GM12891 (cell line): Measurements from ENCODE around the gene CCIN.
A peak's percentile ranks its signal among the peaks of the same experiment; 100 is the strongest.

Experiments
- DNase-seq: peaks from one replicate; pipeline ENCODE4 v3.0.0; 2011; ENCODE audit warnings: low spot score; ENCODE audit not compliant: insufficient read length
- FAIRE-seq: peaks from 2 replicates; lab custom pipeline; 2011; peaks lifted over from hg19 to GRCh38; lab: Jason Lieb, UNC
- PAX5 ChIP-seq: IDR thresholded peaks from 2 replicates; pipeline ENCODE4 v1.6.1; 2011; ENCODE audit warnings: low read length, moderate library complexity, mild to moderate bottlenecking; ENCODE audit not compliant: insufficient read depth, severe bottlenecking
- POLR2A ChIP-seq: IDR thresholded peaks from 2 replicates; pipeline ENCODE4 v1.6.1; 2011; ENCODE audit warnings: low read depth, low read length, control low read depth
- POLR2AphosphoS5 ChIP-seq: IDR thresholded peaks from 2 replicates; pipeline ENCODE4 v1.6.1; 2011; ENCODE audit warnings: low read depth, low read length, control low read depth
- POU2F2 ChIP-seq: IDR thresholded peaks from 2 replicates; pipeline ENCODE4 v1.6.1; 2011; ENCODE audit warnings: low read depth, mild to moderate bottlenecking, control low read depth, low read length, moderate library complexity
- SPI1 ChIP-seq: IDR thresholded peaks from 2 replicates; pipeline ENCODE4 v1.6.1; 2011; ENCODE audit warnings: low read depth, low read length, control low read depth
- TAF1 ChIP-seq: IDR thresholded peaks from 2 replicates; pipeline ENCODE4 v1.6.1; 2011; ENCODE audit warnings: low read depth, low read length, control low read depth

CCIN gene

GRCh38 chr9:36161187-36161586 lies 8.0 kb upstream of the CCIN start:
- no peak for DNase-seq
- no peak for FAIRE-seq
- no peak for TF ChIP-seq POLR2A
- no peak for TF ChIP-seq TAF1
- TF ChIP-seq PAX5: no peak
- TF ChIP-seq POU2F2: no peak
- TF ChIP-seq POLR2AphosphoS5: no peak

GRCh38 chr9:36162211-36162738 lies 6.9 kb upstream of the CCIN start:
- TF ChIP-seq SPI1: no peak
- TF ChIP-seq POLR2A: no peak
- no peak for TF ChIP-seq POU2F2
- no peak for TF ChIP-seq PAX5
- TF ChIP-seq TAF1: no peak
- TF ChIP-seq POLR2AphosphoS5: no peak
- DNase-seq (no peak), FAIRE-seq (no peak)

GRCh38 chr9:36163049-36163785 lies 6.0 kb upstream of the CCIN start:
- DNase-seq (no peak), FAIRE-seq (no peak)
- TF ChIP-seq TAF1 (no peak), POLR2A (no peak), POLR2AphosphoS5 (no peak), SPI1 (no peak), PAX5 (no peak), POU2F2 (no peak)

GRCh38 chr9:36163786-36164170 lies 5.4 kb upstream of the CCIN start:
- no peak for TF ChIP-seq TAF1
- no peak for TF ChIP-seq POLR2A
- no peak for TF ChIP-seq POU2F2
- no peak for TF ChIP-seq PAX5
- no peak for TF ChIP-seq SPI1
- no peak for TF ChIP-seq POLR2AphosphoS5
- DNase-seq (no peak), FAIRE-seq (no peak)

- DNase-seq (no peak), FAIRE-seq (no peak)
- TF ChIP-seq PAX5 (no peak), POLR2A (no peak), SPI1 (no peak)
These were observed 4.8 kb upstream of the CCIN start for GRCh38 chr9:36164372-36164771.

GRCh38 chr9:36164989-36165388 lies 4.2 kb upstream of the CCIN start:
- no peak for TF ChIP-seq POU2F2
- TF ChIP-seq TAF1: no peak
- no peak for TF ChIP-seq PAX5
- no peak for TF ChIP-seq POLR2AphosphoS5
- no peak for TF ChIP-seq POLR2A
- no peak for TF ChIP-seq SPI1
- DNase-seq (no peak), FAIRE-seq (no peak)

- no peak for DNase-seq
- no peak for FAIRE-seq
- TF ChIP-seq POLR2AphosphoS5 (no peak), POLR2A (no peak), POU2F2 (no peak), TAF1 (no peak), PAX5 (no peak), SPI1 (no peak)
These were observed 3.4 kb upstream of the CCIN start for GRCh38 chr9:36165826-36166167.

GRCh38 chr9:36166168-36166927 lies 2.8 kb upstream of the CCIN start:
- peak; percentile 95 for DNase-seq
- FAIRE-seq: peak; percentile 95
- peak; percentile 59 for TF ChIP-seq PAX5
- TF ChIP-seq POU2F2: 0 out of 2 replicates have a peak, but pooled peaks have one; percentile 32
- TF ChIP-seq POLR2AphosphoS5: no peak
- TF ChIP-seq SPI1: no peak

- TF ChIP-seq POU2F2 (no peak), TAF1 (no peak), POLR2AphosphoS5 (no peak)
- no peak for FAIRE-seq
These were observed 520 bp downstream of the CCIN start for GRCh38 chr9:36169708-36170107.

GRCh38 chr9:36170531-36170930 lies 1.3 kb downstream of the CCIN start:
- no peak for TF ChIP-seq TAF1
- DNase-seq: no peak
- no peak for FAIRE-seq

More at GRCh38 chr9:36169708-36170107, 520 bp downstream of the CCIN start:
- no peak for DNase-seq

- no peak for FAIRE-seq
- no peak for TF ChIP-seq POU2F2
- TF ChIP-seq POLR2A: no peak
- TF ChIP-seq TAF1: no peak
- TF ChIP-seq SPI1: no peak
- TF ChIP-seq POLR2AphosphoS5: no peak
- no peak for TF ChIP-seq PAX5
- DNase-seq: no peak
These were observed 4.7 kb downstream of the CCIN start for GRCh38 chr9:36173861-36174260.
